ENCODE results near the gene TMEFF1. TPM values are rescaled to one million over a fixed set of nuclear protein-coding genes. Genes with fewer than 3 reads are reported as not detected.

TMEFF1 gene
- polyA plus RNA-seq, 3 donors = 0.03 TPM; not detected in 2

GRCh38 chr9:100445161-100445902 is 27.6 kb upstream of the TMEFF1 start:
- WGBS, 3 donors = 42 to 96% (median 90%) methylated on average over 1 of the region's 1 CpG
- no peak overlapping the region for H3K27ac ChIP-seq (ENCODE audit: low read depth, low read length)

GRCh38 chr9:100445903-100446549 is 26.9 kb upstream of the TMEFF1 start:
- WGBS, 3 donors = 92 to 96% (median 95%) methylated on average over 5 of the region's 5 CpGs
- H3K27ac ChIP-seq (ENCODE audit: low read depth, low read length) = no peak overlapping the region

GRCh38 chr9:100447041-100447440 is 25.9 kb upstream of the TMEFF1 start:
- no peak overlapping the region for H3K27ac ChIP-seq (ENCODE audit: low read depth, low read length)

- WGBS, 3 donors = 94 to 100% (median 98%) methylated on average over 2 of the region's 2 CpGs
- H3K27ac ChIP-seq (ENCODE audit: low read depth, low read length) = no peak overlapping the region
These were observed 24.7 kb upstream of the TMEFF1 start for GRCh38 chr9:100448266-100448665.

GRCh38 chr9:100449420-100449819 is 23.5 kb upstream of the TMEFF1 start:
- WGBS, 3 donors = 96 to 98% (median 96%) methylated on average over 2 of the region's 2 CpGs
- H3K27ac ChIP-seq (ENCODE audit: low read depth, low read length) = no peak overlapping the region

GRCh38 chr9:100452894-100453293 is 20.1 kb upstream of the TMEFF1 start:
- 97 to 100% (median 99%) methylated on average over 2 of the region's 2 CpGs for WGBS, 3 donors
- no peak overlapping the region for H3K27ac ChIP-seq (ENCODE audit: low read depth, low read length)

- no peak overlapping the region for H3K27ac ChIP-seq (ENCODE audit: low read depth, low read length)
These were observed 17.5 kb upstream of the TMEFF1 start for GRCh38 chr9:100455470-100455869.

- H3K27ac ChIP-seq (ENCODE audit: low read depth, low read length) = no peak overlapping the region
- 98 to 100% (median 100%) methylated on average over 1 of the region's 1 CpG for WGBS, 3 donors
These were observed 15.4 kb upstream of the TMEFF1 start for GRCh38 chr9:100457517-100457916.

- no peak overlapping the region for H3K27ac ChIP-seq (ENCODE audit: low read depth, low read length)
- 66 to 86% (median 74%) methylated on average over 2 of the region's 2 CpGs for WGBS, 3 donors
These were observed 13.0 kb upstream of the TMEFF1 start for GRCh38 chr9:100459963-100460362.

- H3K27ac ChIP-seq (ENCODE audit: low read depth, low read length) = no peak overlapping the region
- WGBS, 3 donors = 74 to 88% (median 88%) methylated on average over 2 of the region's 2 CpGs
These were observed 7.7 kb upstream of the TMEFF1 start for GRCh38 chr9:100465274-100465673.

GRCh38 chr9:100465761-100466160 is 7.2 kb upstream of the TMEFF1 start:
- H3K27ac ChIP-seq (ENCODE audit: low read depth, low read length) = no peak overlapping the region
- WGBS, 3 donors = 86 to 91% (median 88%) methylated on average over 1 of the region's 1 CpG

GRCh38 chr9:100466171-100466828 is 6.6 kb upstream of the TMEFF1 start:
- 92 to 100% (median 99%) methylated on average over 2 of the region's 2 CpGs for WGBS, 3 donors
- H3K27ac ChIP-seq (ENCODE audit: low read depth, low read length) = no peak overlapping the region

- no peak overlapping the region for H3K27ac ChIP-seq (ENCODE audit: low read depth, low read length)
- 31 to 87% (median 75%) methylated on average over 1 of the region's 1 CpG for WGBS, 3 donors
These were observed 6.1 kb upstream of the TMEFF1 start for GRCh38 chr9:100466829-100467221.

GRCh38 chr9:100468041-100468440 is 4.9 kb upstream of the TMEFF1 start:
- H3K27ac ChIP-seq (ENCODE audit: low read depth, low read length) = no peak overlapping the region
- 91 to 99% (median 97%) methylated on average over 5 to 6 of the region's 6 CpGs for WGBS, 3 donors

GRCh38 chr9:100472268-100472667 is 681 bp upstream of the TMEFF1 start:
- no peak overlapping the region for H3K27ac ChIP-seq (ENCODE audit: low read depth, low read length)
- 60 to 85% (median 72%) methylated on average over 3 of the region's 3 CpGs for WGBS, 3 donors

- no peak overlapping the region for H3K27ac ChIP-seq (ENCODE audit: low read depth, low read length)
- WGBS, 3 donors = 0 to 1% (median 1%) methylated on average over 56 to 107 of the region's 108 CpGs
These were observed 530 bp downstream of the TMEFF1 start for GRCh38 chr9:100473276-100474081.

- WGBS, 3 donors = 31 to 43% (median 36%) methylated on average over 25 to 26 of the region's 26 CpGs
- H3K27ac ChIP-seq (ENCODE audit: low read depth, low read length) = no peak overlapping the region
These were observed 1.4 kb downstream of the TMEFF1 start for GRCh38 chr9:100474082-100474923.

- WGBS, 3 donors = 92 to 96% (median 96%) methylated on average over 4 of the region's 4 CpGs
- H3K27ac ChIP-seq (ENCODE audit: low read depth, low read length) = no peak overlapping the region
These were observed 2.0 kb downstream of the TMEFF1 start for GRCh38 chr9:100474924-100475276.
